ENCODE measurements around the gene DNM1.
"Not testable (repeated sequence)": the region's sequence is repeated elsewhere in the genome, so short reads cannot be mapped to it uniquely, and the experiment has no call there.

DNM1 gene

DNA sequence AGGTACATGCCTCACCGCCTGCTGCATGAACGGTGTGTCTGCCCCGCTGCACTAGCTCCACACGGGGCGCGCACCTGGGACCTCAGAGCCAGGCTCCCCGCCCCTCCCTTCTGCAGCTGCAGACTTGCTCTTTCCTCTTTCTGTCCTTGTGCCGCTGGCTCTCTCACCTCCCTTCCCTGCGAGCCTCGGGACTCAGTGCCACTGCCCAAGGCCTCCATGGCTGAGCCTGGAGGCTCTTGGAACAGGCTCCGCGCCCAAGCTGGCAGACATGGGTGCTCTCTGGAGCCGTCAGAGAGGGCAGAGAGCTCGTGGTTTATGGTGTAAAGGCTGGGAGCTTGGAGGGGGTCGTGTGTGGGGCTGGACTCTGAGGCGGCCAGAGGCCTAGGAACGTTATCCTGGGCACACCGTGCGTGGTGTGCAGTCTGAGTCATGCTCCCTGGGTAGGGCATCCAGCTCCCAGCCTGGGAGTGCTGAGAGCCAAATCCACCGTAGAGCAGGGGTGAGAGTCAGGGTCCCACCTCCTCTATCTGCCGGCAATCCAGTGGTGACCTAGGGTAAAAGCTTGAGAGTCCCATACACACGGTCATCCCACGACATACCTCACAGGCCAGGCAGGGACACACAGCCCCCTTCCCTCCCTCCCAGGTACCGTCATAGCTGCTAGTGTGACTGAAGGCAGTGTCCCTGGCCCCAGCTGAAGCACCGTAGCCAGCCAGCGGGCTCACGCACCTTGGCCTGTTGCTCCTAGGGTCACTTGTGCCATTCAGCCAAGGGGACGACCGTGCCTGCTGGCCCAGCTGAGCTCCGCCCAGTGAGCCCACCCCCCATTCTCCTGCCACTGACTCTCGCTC is 50.2 kb downstream of the DNM1 start:
- no peak for DNase-seq

DNA sequence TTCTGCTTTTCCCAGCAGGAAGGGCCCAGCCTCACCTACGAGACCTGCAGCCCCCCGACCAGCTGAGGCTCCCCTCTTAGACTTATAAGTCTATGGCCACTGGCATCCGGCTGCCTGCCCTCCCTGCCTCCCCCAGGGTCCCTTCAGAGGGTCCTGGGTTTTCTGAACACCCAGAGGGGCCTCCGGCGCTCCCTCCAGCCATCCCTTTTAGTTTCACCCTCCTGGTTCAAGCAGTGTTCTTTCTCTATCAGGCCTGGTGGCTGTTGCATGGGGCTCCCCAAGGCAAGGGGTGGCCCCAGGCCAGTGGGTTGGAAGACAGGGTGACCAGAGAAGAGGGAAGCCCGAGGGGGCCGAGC is 50.8 kb downstream of the DNM1 start:
- DNase-seq, result no peak

- no peak for DNase-seq
These were observed 51.2 kb downstream of the DNM1 start for GRCh38 chr9:128254362-128254761.

DNA sequence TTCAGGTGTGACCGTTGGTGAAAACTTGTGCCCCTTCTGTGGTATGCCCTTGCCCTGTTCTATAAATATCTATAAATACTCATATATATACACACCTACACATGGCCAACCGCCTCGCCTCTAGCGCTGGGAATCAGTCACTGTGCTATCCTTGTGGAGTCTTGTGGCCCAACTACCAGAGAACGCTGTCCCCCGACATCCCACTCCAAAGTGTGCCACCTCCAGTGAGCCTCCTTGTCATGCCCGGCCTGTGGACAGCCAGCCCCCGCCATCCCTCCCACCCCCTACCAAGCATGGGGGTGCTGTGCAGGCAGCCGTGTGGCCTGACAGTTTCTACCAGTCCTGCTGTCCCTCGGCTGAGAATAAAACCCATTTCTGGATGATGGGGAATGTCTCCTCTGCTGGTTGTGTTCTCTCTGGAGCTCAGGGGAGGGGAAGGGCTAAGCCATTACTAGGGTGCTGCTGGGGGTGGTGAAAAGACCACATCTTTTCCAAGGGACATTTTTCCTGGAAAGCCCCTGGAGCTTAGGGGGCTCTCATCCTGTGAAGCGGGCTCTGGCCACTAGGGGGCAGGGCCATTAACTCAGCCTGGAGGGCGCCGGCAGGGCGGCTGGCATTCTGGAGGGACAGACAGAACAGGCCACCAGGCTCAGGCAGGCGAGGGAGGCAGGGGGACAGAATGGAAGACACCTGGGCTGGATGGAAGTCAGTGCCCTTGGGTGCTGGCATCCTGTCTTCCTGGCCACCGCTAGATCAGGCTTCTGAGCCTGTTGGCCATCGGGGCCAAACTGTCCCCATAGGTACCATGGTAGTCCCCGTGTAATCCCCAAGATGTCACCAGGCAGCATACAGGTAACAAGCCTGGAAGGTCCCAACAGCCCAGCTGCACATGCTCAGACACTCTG is 51.9 kb downstream of the DNM1 start:
- DNase-seq, result peak; percentile 60

- no peak for DNase-seq
These were observed 54.1 kb downstream of the DNM1 start for GRCh38 chr9:128257086-128257825.

- DNase-seq, result no peak
These were observed 54.7 kb downstream of the DNM1 start for GRCh38 chr9:128257907-128258306.

DNA sequence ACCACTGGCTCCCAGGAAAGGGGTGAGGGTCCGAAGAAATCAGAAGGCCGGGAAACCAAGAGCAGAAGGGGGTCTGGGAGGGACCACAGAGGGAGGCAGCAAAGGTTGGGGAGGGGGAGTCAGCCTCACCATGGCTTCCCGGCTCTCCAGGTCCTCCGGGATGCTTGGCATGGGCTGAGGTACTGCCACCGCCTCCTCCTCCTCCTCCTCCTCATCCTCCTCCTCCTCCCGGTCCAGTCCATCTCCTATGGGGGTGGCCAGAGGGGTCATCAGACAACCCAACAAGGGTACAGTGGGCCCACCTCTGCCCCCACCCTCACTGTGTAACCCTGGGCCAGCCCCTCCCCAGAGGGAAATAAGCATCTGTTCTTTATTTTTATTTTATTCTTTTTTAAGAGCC is 55.1 kb downstream of the DNM1 start:
- no peak for DNase-seq

GRCh38 chr9:128259156-128259555 is 56.0 kb downstream of the DNM1 start:
- no peak for DNase-seq

GRCh38 chr9:128260340-128260739 is 57.2 kb downstream of the DNM1 start:
- no peak for DNase-seq

DNA sequence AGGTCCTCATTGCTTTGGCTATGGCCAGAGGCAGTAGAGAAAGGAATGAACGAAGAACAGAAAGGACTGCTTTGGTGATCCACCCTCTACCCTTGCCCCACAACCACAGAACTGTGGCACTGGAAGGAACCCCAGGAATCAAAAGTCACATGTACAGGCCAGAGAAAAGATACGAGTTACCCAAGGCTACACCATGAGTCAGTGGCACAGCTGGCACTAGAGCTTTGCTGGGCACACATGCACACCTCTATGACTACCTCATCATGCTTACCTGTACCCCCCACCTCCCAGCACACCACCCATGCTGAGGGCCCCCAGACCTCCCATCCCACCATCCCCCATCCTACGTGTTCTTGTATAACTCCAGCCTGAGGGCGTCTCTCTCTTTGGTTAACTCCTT is 59.5 kb downstream of the DNM1 start:
- no peak for DNase-seq

DNA sequence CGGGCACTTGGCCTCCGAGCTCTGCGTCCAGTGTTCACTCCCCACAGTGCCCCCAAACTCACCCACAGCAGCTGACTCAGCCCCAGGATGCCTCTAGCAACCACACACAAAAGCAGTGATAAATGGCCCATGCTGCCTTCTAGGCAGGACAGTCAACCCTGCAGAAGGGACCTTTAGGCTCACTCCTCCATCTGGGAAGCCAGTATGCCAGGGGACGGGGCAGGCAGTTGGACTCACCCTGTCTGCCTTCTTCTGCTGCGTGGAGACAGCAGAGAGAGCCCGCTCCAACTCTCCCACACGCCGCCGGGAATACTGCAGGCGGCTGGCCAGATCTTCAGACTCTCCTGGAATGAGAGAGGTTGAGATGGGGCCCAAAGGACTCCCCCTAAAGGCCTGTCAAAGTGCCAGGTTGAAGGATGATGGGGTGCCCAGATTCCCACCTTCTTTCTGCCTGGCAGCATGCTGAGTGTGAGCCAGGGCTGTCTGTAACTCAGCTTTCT is 62.2 kb downstream of the DNM1 start:
- no peak for DNase-seq

DNA sequence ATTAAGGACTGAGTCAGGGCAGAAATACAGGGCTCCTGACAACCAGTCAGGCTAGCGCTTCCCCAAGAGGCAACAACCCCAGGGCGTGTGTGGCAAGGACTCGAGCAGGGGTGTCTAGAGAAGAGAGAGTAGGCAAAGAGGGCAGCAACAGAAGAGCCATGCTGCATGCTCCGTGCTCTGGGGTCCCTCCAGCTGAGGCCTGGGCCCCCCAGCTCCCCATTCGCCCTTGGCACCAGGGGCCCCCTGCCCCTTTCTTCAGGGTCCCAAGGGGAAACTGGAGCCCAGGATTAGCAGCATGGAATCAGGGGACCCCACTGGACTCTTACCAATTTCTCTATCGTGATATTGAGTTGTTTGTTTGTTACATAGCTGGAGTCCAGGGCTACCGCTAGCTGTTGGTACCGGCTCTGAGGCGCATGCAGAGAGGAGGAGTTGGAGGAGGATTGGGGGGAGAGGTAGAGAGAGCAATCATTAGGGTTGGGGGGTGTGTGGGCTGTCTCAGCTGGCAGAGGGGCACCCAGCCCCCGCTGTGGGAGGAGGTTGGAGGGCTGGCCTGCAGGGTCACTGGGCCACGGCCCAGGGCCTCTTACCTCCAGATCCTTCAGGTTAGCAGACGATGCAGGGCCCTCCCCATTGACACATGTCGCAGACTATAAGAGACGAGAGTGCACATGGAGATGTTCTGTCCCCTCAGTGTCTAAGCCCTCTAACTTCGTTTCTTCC is 63.9 kb downstream of the DNM1 start:
- DNase-seq, result no peak

DNA sequence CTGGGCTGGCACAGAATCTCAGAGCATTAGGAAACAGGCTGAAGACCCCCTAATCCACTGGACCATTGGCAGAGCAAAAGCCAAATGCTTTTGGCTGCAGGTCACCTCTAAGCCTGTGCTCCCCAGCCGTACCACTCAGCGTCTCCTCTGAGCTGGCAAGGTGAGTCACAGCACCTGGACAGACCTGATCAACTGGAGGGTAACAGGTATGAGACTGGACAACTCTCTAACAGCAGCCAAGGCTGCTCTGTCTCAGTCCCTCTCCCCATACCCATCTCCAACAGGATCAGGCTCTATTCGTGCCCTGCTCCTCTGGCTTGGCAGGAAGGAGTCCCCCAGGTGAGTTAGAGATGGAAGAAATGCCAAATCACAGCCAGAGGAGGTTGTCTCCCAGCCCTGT is 67.9 kb downstream of the DNM1 start:
- DNase-seq, result no peak

GRCh38 chr9:128271512-128271911 is 68.3 kb downstream of the DNM1 start:
- no peak for DNase-seq

GRCh38 chr9:128274245-128274644 is 71.1 kb downstream of the DNM1 start:
- no peak for DNase-seq

DNA sequence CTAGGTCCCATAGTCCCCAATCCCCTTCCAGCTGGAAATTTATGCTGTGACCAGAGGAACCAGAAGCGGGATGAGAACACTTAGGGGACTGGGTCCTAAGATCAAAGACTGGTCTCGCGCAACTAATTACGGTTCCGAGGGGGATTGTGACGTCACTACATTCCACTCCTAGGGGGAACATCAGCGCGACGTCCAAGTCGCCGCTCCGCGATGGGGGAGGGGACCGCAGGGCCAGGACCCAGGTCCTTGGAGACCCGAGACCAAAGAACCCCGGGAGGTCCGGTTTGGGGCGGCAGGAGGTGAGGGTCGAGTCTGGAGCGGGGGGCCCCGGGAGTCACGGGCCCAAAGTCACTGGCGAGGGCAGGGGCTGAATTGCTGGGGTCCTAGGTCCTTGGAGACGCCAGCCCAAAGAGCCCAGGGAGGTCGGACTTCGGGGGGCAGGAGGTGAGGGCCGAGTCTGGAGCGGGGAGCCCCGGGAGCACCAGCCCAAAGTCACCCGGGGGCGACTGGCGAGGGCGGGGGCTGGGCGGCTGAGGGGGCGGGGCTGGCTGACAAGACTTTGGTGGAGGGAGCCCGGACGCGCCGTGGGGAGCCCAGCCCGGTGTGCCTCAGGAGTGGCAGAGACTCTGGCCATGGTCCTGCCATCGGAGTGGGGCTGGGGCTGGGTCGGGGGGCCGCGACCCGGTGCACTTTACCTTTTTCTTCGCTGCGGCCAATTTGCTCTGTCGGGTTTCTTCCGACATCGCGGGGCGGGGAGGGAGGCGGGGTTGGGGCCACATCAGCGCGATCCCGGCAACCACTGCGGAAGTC is 72.2 kb downstream of the DNM1 start, which contains the start of gene GOLGA2:
Gene GOLGA2, minus strand, starts transcription at position 810 of the 810 bp plus-strand sequence. Its CDS starts 31 bp downstream, at position 779.
- DNase-seq, result no peak

- peak; percentile 100 for DNase-seq
These were observed 72.9 kb downstream of the DNM1 start, which contains the start of gene SWI5 for GRCh38 chr9:128276008-128276573. Gene SWI5 (plus strand): TSS chr9:128276276.

DNA sequence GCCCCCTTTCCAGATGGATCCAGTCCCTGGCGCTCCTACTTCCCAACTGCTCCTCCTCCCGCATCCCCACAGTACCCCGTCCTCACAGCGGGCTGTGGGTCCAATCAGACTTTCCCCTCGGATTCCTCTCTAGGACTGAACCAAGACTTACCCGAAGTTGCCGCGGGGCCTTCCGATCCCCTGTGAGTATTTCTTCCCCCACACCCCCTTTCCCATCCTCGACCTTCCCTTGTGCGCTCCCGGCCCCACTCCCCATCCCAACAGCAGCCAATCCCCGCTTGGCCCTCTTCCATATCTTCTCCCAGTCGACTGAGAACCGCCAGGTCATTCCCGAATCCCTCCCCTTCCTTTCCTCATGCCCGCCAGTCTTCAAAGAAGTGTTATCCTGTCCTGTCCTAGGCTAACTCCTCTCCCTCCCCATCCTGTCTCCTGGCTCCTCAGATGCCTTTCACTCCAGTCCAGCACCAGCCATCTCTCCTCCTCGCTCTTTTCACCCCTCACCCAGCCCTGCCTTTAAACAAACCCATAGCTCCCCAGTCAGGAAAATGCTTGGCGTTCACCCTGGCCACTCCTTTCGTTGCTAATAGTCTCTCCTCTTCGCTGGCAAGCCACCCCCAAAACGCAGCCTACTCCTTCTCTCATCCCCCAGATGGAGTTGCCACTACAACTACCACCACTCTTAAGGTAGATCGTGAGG is 73.5 kb downstream of the DNM1 start:
- DNase-seq, result peak; percentile 22

DNA sequence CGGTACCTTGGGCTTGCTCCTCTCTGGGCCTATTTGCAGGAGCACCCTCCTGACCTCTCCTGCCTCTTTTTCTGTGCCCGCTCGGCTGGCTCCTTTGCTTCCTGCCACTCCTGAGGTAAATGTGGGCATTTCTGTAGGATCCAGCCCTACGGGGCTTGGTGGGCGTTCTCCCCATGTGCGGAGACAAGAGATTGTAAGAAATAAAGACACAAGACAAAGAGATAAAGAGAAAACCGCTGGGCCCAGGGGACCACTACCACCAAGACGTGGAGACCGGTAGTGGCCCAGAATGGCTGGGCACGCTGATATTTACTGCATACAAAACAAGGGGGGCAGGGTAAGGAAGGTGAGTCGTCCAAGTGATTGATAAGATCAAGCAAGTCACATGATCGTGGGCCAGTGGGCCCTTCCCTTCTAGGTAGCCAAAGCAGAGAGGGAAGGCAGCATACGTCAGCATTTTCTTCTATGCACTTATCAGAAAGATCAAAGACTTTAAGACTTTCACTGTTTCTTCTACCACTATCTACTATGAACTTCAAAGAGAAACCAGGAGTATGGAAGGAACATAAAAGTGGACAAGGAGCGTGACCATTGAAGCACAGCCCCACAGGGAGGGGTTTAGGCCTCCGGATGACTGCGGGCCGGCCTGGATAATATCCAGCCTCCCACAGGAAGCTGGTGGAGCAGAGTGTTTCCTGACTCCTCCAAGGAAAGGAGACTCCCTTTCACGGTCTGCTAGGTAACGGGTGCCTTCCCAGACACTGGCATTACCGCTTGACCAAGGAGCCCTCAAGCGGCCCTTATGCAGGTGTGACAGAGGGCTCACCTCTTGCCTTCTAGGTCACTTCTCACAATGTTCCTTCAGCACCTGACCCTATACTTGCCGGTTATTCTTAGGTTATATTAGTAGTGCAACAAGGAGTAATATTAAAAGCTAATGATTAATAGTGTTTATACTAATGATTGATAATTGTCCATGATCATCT is 76.2 kb downstream of the DNM1 start:
- DNase-seq, result not testable (repeated sequence)
